ENCODE data around the gene ST8SIA3. TPM values are rescaled to one million over a fixed set of nuclear protein-coding genes. Genes with fewer than 3 reads are reported as not detected.
A peak's percentile ranks its signal among the peaks of the same experiment; 100 is the strongest.

Gene ST8SIA3
- total RNA-seq (2022) (not detected in 2 replicates), Bru-seq, nascent RNA (percentile 8 among the genes with signal in this experiment), BruChase-seq, experiment 1, labeled RNA remaining after a 6-hour chase (percentile 11 among the genes with signal in this experiment), BruChase-seq, experiment 2, labeled RNA remaining after a 2-hour chase (percentile 13 among the genes with signal in this experiment)
- long read RNA-seq: 0 reads

GRCh38 chr18:57352271-57352701 lies at the start of gene ST8SIA3:
TSS of gene ST8SIA3 (plus strand) at chr18:57352557. CDS start at chr18:57352847, 290 bp downstream.
- no peaks in the 10 kb centered on the region for H3K9me3 Mint-ChIP-seq (ENCODE audit: low read depth, unreplicated experiment)
- no peaks in the 10 kb centered on the region for H3K4me1 Mint-ChIP-seq (ENCODE audit: low read depth, unreplicated experiment)
- CTCF ChIA-PET: no interaction called here
- no peak for DNase-seq
- H3K36me3 Mint-ChIP-seq (ENCODE audit: insufficient read depth, unreplicated experiment): peaks cover 21% of the 10 kb centered on the region
- no TSS peak for BruUV-seq (replicated peaks)
- H3K4me3 Mint-ChIP-seq (ENCODE audit: low read depth, unreplicated experiment): no peak within 1 kb of the TSS
- no peak for TF ChIP-seq CTCF (IDR thresholded peaks at IDR 0.05; ENCODE audit: unreplicated experiment)
- H3K27ac Mint-ChIP-seq (ENCODE audit: unreplicated experiment): no peak within 1 kb of the TSS
- no peaks in the 10 kb centered on the region for H3K27me3 Mint-ChIP-seq (ENCODE audit: unreplicated experiment)
- intact Hi-C loops (cut with micrococcal nuclease; ENCODE audit: unreplicated experiment): no loop called here

- intact Hi-C loops (cut with micrococcal nuclease; ENCODE audit: unreplicated experiment): no loop called here
- H3K4me1 Mint-ChIP-seq (ENCODE audit: low read depth, unreplicated experiment): no peaks in the 10 kb centered on the region
- BruUV-seq (replicated peaks): no TSS peak
- no peaks in the 10 kb centered on the region for H3K27me3 Mint-ChIP-seq (ENCODE audit: unreplicated experiment)
- H3K36me3 Mint-ChIP-seq (ENCODE audit: insufficient read depth, unreplicated experiment): no peaks in the 10 kb centered on the region
- H3K4me3 Mint-ChIP-seq (ENCODE audit: low read depth, unreplicated experiment): no peak overlapping the region
- DNase-seq: no peak
- CTCF ChIA-PET: interaction anchor here (0.6 kb wide), 1 partner anchor 37 kb away, joined by 3 read pairs; no protein-coding TSS in a partner anchor
- H3K9me3 Mint-ChIP-seq (ENCODE audit: low read depth, unreplicated experiment): no peaks in the 10 kb centered on the region
- H3K27ac Mint-ChIP-seq (ENCODE audit: unreplicated experiment): no peak overlapping the region
- TF ChIP-seq CTCF (IDR thresholded peaks at IDR 0.05; ENCODE audit: unreplicated experiment): no peak
Measured at GRCh38 chr18:57311472-57311871, 40.9 kb upstream of the ST8SIA3 start.

GRCh38 chr18:57312346-57313144 lies 39.8 kb upstream of the ST8SIA3 start:
- Mint-ChIP-seq H3K9me3 (ENCODE audit: low read depth, unreplicated experiment) (no peaks in the 10 kb centered on the region), H3K36me3 (ENCODE audit: insufficient read depth, unreplicated experiment) (no peaks in the 10 kb centered on the region), H3K27ac (ENCODE audit: unreplicated experiment) (no peak overlapping the region), H3K27me3 (ENCODE audit: unreplicated experiment) (no peaks in the 10 kb centered on the region), H3K4me3 (ENCODE audit: low read depth, unreplicated experiment) (no peak overlapping the region), H3K4me1 (ENCODE audit: low read depth, unreplicated experiment) (no peaks in the 10 kb centered on the region)
- intact Hi-C loops (cut with micrococcal nuclease; ENCODE audit: unreplicated experiment): no loop called here
- CTCF ChIA-PET: interaction anchor here (0.6 kb wide), 1 partner anchor 38 kb away, joined by 3 read pairs; no protein-coding TSS in a partner anchor
- no peak for DNase-seq
- no TSS peak for BruUV-seq (replicated peaks)
- no peak for TF ChIP-seq CTCF (IDR thresholded peaks at IDR 0.05; ENCODE audit: unreplicated experiment)

- H3K27me3 Mint-ChIP-seq (ENCODE audit: unreplicated experiment): no peaks in the 10 kb centered on the region
- H3K9me3 Mint-ChIP-seq (ENCODE audit: low read depth, unreplicated experiment): peaks cover 4% of the 10 kb centered on the region
- H3K36me3 Mint-ChIP-seq (ENCODE audit: insufficient read depth, unreplicated experiment): no peaks in the 10 kb centered on the region
- no peak for TF ChIP-seq CTCF (IDR thresholded peaks at IDR 0.05; ENCODE audit: unreplicated experiment)
- BruUV-seq (replicated peaks): no TSS peak
- DNase-seq: no peak
- peaks cover 7% of the 10 kb centered on the region for H3K4me1 Mint-ChIP-seq (ENCODE audit: low read depth, unreplicated experiment)
- no peak overlapping the region for H3K4me3 Mint-ChIP-seq (ENCODE audit: low read depth, unreplicated experiment)
- intact Hi-C loops (cut with micrococcal nuclease; ENCODE audit: unreplicated experiment): no loop called here
- CTCF ChIA-PET: no interaction called here
- H3K27ac Mint-ChIP-seq (ENCODE audit: unreplicated experiment): no peak overlapping the region
Measured at GRCh38 chr18:57320603-57321002, 31.8 kb upstream of the ST8SIA3 start.
